ENCODE data around the gene PDP2.

PDP2 gene

DNA sequence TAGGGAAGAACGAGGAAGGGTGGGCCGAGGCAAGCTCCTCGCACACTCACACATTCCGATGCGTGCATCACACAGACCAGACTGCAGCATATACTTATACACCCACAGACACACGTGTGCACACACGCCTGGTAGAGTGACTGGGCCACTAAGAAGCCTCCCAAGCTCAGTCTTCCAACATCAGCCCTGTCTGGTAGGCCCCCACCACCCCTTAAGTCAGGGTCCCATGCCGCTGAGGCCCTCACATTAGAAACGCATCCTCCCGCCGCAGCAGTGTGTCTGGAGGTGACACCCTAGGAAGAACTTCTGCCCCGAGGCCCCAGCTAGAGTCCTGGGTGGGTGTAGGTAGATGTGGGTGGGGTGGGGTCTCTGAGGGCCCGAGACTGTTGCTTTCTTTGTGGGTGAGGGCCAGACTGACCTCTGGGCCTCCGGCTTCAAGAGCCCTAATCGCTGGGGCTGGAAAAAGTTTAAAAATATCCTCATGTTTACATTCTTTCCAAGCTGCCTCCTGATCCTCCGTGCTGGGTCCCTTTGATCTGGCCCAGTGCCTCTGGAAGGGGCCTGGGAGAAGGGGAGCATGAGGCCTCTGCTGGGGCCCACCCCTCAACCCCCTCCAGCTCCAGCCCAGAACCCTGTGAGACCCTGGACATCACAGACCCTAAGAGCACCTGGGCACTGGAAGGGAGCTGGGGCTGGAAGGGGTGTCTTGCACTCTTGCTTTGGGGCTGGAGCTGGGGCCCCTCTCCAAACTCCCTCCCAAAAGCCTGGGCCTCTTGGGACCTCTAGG is 24.7 kb downstream of the PDP2 start:
- DNase-seq = no peak

DNA sequence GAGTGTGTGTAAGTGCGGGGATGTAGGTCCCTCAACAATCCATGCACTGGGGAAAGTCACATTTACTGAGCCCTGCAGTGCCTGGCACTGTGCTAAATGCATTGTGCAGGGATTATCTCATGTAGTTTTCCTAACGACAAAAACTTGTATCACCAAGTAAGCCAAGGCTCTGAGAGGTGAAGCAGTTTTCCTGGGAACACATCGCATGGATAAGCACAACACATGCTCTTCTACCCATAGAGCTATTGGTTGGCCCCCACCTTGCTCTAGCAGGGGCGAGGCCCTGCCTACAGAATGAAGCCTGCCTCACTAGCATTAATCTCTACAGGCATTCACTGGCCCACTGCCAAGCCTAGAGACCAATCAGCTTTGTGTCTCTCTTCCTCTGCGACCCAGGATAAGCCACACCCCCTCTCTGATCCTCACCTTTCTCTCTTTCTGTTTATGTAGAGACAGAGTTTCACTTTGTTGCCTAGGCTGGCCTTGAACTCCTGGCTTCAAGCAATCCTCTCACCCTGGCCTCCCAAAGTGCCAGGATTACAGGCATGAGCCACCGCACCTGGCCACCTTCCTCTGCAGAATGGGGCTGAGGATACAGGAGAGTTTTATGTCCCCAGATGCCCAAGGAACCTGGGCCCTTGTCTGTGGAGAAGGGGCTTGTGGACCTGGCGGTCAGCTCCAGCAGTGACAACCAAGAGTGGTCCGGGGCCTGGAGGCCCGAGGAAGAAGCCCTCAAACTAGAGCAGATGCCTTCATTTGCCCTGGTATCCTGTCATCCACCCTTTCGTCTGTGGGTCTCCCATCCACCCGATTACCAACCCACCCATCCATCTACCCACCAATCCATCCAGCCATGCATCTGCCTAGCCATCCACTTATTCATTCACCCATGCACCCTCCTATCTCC is 25.6 kb downstream of the PDP2 start:
- no peak for DNase-seq

DNA sequence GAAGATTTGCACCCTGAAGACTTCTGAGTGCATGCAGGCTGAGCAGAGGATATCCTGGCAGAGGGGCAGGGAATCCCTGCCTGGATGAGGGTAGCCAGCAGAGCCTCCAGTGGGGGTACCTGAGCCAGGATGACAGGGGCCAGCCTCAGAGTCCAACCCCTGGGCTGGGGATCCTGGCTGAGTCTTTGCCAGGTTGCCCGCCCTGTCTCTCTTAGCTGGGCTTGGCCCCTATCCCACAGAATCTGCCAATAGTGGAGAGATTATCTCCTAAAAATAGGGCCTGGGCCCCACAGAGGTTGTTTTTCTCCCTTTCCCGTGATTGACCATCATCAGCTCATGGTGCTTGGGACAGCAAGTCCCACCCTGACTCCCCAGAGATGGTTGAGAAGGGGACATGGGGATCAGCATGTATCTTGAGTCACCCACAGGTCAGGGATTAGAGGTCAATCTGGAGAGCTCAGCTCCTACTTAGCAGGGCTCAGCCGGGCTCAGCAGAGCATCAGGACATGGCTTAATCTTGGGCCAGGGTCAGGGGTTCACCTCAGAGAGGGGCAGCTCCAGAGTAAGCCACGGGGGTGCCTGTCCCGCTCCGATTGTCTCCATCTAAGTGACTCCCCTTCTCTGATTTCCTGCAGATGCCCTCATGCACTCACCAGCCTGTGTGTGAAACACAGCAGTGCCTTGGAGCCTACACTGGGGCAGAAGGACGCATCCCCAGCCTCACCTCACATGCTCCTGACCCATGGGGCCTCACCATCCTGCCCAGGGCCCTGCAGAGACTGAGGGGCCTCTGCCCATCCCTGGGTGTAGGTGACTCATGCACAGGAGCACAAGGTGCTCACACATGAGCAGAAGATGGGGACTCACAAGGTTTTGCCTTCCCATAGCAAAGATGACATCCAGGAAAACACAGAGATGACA is 26.9 kb downstream of the PDP2 start:
- no peak for DNase-seq

DNA sequence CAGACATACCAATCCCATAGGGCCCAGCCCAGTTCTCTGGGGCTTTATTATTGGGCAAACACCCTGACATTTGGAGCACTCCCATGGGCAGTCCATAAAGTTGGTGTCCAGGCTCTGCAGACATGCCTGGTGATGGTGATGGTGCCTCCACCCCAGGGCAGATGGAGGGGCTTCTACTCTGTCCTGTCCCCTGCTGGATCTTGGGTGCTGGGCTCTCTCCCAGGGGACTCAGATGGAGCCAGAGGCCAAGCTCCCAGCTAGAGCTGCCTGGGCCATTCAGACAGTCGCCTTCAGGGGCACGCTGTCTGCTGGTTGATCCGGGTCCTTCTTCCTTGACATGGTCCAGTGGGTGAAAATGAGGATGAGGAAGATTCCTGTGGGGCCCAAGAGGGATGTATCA is 27.8 kb downstream of the PDP2 start:
- no peak for DNase-seq

DNA sequence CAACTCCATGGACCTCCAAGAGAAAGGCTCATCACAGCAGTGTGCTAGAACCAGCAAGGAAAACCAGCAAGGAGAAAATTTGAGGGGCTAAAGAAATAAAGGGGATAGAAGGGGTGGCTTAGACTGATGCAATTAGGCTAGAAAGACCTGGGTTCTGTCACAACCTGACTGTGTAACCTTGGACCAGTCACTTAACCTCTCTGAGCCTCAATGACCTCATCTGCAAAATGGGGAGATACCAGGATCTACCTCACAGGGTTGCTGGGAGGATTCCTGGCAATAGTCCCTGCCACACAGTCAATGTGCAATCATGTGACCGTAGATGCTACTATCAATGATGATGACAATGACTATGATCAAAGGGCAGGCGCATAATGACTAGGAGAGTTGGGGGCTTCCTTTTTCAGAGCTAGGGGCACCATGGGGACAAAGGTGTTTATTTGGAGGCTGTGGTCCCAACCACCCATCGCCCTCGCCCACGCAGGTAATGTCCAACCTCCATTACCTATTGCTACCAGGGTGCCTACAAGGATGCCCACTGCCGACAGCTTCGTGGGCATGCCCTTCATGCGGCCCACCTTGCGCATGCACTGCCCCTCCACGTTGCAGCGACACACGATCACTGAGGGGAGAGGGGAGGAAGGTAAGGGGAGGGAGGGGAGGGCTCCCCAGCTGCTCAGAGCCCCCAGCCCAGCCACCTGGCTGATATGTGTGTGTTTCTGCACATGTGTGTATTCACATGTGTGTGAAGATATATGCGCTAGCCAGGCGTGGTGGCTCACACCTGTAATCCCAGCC is 28.6 kb downstream of the PDP2 start:
- DNase-seq = no peak

DNA sequence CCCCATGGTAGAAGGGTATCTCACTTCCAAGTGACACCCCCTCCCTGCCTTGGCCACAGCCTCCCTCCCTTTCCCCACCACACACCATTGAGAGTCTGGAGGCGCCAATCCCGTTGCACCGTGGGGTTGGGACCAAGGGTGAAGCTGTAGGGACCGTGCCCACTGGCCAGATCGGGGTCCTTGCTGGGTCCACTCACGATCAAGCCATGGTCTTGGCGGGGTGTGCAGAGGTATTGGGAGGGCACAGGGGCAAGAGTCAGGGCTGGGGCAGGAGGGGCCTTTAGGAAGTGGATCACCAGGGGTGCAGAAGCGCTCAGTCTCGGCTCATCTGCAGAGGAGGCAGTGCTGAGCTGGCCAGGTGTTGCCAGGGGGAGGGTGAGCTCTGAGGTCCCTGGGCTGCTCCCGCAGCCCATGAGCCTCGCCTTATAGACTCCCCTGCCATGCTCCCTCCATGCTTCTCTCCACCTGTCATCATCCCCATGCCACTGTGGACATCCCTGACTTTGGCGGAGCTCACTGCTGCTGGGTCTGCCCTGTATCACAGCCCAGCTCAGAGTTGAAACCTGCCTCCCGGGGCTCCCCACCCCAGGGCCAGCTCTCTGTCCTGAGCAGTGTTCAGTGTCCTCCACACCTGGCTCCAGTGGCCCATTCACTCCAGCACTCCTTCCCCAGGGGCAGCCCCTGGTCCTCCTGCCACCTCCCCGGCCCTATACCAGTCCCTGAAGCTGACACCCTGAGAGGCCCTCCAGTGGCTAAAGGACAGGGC is 30.0 kb downstream of the PDP2 start:
- DNase-seq = no peak

DNA sequence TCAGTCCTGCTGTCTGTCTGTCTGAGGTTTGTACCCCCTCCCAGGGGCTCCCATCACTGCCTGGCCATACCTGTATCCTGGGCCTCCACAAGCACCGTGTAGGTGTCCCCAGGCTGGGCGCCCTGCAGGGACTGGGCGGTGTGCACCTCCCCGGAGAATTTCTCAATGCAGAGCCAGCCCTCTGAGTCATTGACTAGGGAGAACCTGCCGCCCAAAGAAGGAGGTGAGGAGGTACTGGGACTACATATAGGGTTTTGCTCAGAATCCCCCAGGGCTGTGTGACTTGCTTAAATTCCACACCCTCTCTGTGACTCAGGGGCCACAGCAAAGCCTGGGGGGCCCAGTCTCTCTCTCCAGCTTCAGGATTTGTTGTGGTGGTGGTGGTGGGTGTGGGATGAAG is 30.8 kb downstream of the PDP2 start:
- no peak for DNase-seq

DNA sequence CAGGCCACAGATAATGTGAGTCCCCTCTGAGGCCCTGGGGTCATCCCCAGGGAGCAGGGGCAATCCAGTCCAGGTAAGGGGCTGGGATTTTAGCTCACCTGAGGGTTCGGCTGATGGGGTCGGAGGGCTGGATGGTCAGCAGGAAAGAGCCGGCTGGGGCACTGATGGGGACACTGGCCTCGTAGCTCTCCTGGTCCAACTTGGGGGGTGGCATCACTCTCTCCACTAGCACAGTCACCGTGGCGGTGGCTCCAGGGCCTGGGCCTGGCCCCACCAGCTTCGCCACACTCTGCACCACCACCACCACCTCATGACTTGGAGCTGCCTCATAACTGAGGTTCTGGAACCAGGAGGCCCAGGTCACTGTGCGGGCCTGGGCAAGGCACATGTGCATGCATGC is 31.5 kb downstream of the PDP2 start:
- DNase-seq = no peak

DNA sequence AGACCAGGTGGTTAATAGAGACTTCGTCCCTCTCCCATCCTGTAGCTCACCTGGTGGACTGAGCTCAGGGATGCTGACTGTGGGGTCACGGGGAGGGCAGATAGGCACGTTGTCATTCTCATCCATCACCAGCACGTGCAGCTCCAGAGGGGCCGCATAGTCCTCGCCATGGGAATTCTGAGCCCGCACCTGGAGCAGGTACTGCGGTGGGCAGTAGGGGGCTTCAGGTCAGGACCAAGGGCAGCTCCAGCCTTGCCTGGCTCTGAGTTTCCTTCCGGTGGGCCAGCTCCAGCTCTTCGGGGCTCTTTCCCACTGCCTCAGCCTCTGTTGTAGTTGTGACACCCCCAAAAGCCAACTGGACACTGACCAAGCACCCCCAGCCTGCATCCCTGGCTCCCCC is 32.8 kb downstream of the PDP2 start:
- DNase-seq = no peak

DNA sequence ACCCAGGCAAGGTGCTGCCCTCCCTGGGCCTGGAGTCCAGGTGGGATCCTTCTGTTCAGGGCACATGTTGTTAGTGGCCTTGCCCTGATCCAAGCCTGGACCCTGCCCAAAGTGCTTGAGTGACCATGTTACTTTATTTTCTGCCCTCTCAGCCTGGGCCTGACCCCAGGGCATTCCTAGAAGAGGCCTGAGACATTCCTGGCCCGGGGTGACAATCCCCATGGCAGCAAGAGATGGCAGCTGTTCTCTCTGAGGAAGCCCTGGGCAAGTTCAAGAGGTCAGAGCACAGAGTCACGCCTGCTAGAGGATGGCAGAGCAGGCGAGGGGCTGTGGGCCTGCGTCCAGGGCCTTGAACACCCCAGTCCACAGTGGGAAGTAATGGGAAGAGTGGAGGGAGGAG is 33.4 kb downstream of the PDP2 start:
- DNase-seq = no peak

DNA sequence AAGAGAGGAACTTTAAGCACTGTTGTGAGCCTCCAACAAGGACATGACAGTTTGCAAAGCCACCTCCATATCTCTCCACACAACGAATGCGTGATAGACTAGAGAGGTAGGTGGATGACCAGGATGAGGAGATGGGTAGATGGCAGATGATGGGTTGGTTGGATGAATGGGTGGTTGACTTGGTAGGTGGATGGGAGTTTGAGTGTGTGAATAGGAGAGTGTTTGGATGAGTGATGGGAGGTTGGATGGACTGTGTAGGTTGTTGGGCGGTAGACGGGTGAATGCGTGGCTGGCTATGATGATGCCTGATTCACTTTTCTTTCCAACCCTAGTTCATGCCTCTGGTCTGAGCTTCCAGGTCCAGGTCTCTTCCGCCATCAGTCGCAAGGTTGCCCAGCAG is 34.2 kb downstream of the PDP2 start:
- no peak for DNase-seq

DNA sequence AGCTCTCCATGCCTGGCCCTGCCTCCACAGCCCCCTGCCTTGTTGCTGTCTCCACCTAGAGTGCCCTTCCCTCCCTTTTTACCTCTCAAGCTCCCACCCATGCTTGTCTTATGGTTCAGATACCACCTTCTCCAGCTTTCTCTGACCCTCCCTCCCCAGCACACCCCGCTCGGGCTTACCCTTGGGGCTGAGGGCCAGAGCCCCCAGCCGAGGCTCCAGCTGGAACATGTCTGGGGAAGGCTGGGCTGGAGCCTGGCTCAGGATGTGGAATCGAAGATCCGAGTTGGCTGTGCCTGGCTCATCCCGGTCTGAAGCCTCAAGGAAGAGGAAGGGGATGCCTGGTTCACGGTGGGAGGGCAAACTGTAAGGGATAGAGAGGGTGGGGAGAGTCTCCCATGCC is 34.7 kb downstream of the PDP2 start:
- no peak for DNase-seq

DNA sequence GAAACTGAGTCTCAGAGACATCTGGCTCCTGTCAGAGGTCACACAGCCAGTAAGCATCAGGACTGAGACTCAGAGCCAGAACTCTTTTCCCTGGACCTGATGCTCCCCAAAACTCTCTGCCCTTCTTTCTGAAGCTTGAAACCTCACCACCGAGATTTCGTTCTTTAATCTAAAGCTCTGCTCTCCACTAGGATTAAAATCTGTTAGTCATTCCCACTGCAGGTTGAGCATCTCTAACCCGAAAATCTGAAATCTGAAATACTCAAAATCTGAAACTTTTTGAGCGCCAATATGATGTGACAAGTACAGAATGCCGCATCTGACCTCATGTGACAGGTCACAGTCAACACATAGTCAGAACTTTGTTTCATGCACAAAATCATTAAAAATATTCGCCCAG is 36.2 kb downstream of the PDP2 start:
- DNase-seq = no peak

DNA sequence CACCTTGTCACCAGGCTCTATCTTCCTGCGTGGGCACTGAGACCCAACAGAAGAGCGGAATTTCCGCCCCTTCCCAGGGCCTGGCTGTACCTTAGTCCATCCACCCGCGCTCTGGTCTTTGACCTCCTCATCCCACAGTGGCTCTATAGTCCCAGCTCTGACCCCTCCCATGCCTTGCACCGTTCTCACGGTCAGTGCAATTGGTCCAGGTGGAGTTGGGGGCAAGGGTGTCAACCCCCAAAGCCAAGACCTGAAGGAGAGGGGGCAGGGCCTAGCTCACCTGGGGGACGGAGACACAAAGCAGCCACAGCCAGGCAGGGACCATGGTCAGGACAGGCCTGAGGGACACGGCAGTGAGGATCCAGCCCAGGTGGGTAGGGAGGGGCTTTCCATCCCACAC is 37.4 kb downstream of the PDP2 start:
- no peak for DNase-seq

DNA sequence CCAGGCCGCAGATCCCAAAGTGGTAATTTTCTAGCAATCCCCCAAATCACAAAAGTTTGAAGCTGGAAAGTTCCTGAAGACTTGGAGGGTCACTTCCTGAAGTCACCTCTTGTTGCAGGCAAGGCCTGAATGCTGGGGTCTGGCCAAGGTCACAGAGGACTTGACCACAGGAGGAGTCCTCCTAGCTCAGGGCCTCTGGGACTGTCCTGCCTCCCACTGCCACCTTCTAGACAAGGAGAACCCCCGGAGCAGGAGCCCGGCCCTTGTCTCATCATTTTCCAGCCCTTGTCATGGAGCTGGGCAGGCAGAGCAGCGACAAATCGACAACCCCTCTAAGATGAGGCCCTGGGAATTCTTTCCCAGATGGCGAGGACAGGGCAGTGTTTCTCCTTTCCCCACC is 38.0 kb downstream of the PDP2 start:
- DNase-seq = no peak

DNA sequence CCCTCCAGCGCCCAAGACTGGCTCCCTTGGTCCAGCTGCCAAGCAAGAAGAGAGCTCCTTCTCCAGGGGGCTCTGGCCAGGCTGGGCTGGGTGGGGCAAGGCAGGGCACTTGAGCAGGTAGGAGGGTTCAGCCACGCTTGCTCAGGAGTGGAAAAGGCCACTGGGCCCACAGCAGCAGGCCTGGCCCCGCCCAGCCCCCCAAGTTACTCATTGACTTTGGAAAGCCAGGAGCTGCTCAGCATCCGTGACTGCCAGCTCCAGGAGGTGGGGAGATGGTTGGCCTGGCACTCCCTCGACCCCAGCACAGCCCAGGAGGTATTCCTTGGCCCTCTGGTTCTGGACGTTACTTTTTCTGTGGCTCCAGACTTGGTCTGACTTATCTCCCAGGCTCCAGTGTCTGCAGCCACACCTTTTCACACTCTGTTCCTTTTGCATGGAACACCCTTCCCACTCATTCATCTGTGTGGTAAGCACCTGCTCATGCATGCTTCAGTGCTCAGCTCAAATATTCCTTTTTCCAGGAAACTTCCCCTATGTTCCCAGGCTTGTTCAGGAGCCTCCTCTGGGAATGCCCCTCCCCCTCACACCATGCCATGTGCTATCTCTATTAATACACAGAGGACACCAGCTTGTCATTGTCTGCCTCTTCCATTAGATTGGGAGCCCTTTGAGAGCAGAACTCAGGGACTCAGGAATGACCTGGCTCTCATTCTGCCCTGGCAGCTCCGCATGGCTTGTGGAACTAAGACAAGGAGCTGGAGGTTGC is 38.7 kb downstream of the PDP2 start, which contains the start of gene CDH16:
CDH16 (minus strand) TSS at position 83 of the 766 bp plus-strand sequence. CDS start 820 bp downstream, outside the sequence.
- DNase-seq = no peak

DNA sequence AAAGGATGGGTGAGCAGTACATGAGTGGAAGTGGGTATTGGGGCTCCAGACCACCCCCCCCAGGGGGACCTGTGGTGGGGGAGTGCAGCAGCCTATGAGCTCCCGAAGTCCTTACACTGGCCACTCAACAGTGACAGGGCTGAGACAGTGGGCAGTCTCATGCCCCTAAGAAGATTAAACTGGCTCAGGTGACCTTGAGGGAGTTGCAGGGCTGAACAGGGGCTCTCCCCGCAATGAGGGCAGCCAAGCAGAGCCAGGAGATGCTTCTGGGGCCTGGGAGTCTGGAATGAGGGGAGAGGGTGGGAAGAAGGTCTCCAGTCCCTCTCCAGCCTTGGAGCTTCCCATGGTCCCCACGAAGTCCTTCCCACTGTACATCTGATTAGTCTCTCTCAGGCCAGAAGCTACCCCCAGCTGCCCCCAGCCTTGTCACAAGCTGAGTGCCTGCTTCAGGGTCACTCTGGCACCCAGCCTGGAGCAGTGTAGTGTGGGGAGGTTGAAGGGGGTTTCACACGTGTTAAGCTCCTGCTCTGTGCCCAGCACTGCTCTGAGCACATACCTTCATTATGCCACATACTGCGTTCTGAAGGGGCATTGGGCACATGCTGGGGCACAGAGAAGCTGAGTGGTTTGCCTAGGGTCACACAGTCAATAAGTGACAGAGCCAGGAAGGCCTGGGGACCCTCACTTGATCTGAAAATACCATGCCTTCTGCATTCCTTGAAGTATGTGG is 39.4 kb downstream of the PDP2 start:
- no peak for DNase-seq

DNA sequence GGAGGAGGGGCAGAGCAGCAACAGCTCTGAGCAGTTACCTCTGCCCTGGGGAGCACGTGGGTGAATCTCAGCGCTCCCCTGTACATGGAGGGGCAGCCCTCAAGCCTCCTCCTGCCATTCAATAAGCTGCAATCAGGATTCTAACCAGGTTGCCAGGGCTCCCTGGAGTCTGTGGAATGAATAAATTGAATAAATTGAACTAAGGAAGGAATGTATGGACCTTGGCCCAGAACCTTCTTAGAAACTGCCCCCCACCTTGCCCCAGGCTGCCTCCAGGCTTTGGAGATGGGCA is 39.9 kb downstream of the PDP2 start:
- no peak for DNase-seq

DNA sequence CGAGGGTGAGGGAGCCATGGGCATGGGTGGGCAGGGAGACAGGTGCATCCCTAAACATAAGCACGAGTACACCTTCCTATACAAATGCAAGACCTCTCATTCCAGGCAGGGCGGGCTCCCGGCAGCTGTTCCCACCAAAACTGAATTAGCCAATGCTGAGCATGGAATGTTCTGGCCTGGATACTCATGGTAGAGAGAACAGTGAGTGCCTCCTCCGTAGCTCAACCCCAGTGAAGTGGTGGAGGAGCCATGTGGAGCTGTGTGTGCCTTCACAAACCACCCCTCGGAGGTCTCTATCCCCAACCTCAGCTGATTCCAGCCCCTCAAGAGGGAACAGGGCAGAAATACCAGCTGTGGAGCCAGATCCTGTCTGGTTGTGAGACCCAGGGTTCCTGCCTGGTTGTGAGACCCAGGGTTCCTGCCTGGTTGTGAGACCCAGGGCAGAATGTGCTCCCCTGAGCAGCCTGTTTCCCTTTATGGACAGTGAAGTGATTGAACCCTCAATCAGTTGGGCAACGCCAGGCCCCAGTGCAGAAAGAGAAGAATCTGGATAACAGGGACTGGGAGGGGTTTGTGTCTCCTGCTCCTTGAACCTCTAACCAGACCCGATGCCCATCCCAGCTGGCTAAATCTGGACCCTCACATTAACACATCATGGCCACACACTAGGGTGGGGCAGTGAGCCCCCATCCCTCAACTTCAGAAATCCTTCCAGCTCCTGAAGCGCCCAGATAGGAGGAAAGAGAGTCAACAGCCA is 40.8 kb downstream of the PDP2 start:
- no peak for DNase-seq

All from left hindlimb (tissue), 1 donor.